ENCODE measurements around the gene HSPG2.

The HSPG2 gene

GRCh38 chr1:21878009-21878773 is 58.9 kb downstream of the HSPG2 start:
- no peak for DNase-seq

- DNase-seq = no peak
Observed at GRCh38 chr1:21876267-21876666, 60.8 kb downstream of the HSPG2 start.

- DNase-seq = no peak
Observed at GRCh38 chr1:21875621-21876063, 61.5 kb downstream of the HSPG2 start.

- no peak for DNase-seq
Observed at GRCh38 chr1:21874778-21875547, 62.1 kb downstream of the HSPG2 start.

GRCh38 chr1:21874328-21874727 is 62.8 kb downstream of the HSPG2 start:
- no peak for DNase-seq

- no peak for DNase-seq
Observed at GRCh38 chr1:21873761-21874160, 63.3 kb downstream of the HSPG2 start.

- no peak for DNase-seq
Observed at GRCh38 chr1:21873174-21873573, 63.9 kb downstream of the HSPG2 start.

- no peak for DNase-seq
Observed at GRCh38 chr1:21872445-21873079, 64.5 kb downstream of the HSPG2 start.

GRCh38 chr1:21871943-21872342 is 65.2 kb downstream of the HSPG2 start:
- no peak for DNase-seq

GRCh38 chr1:21870611-21871010 is 66.5 kb downstream of the HSPG2 start:
- no peak for DNase-seq

GRCh38 chr1:21869620-21870121 is 67.4 kb downstream of the HSPG2 start:
- no peak for DNase-seq

- DNase-seq = no peak
Observed at GRCh38 chr1:21868941-21869454, 68.1 kb downstream of the HSPG2 start.

- no peak for DNase-seq
Observed at GRCh38 chr1:21868482-21868881, 68.6 kb downstream of the HSPG2 start.

GRCh38 chr1:21867451-21867996 is 69.6 kb downstream of the HSPG2 start:
- no peak for DNase-seq

GRCh38 chr1:21866707-21867043 is 70.4 kb downstream of the HSPG2 start:
- no peak for DNase-seq

- peak; percentile 25 for DNase-seq
Observed at GRCh38 chr1:21865943-21866706, 71.0 kb downstream of the HSPG2 start.

- no peak for DNase-seq
Observed at GRCh38 chr1:21865609-21865942, 71.5 kb downstream of the HSPG2 start.

- DNase-seq = no peak
Observed at GRCh38 chr1:21864730-21865129, 72.4 kb downstream of the HSPG2 start.

- DNase-seq = no peak
Observed at GRCh38 chr1:21863981-21864380, 73.1 kb downstream of the HSPG2 start.

- DNase-seq = no peak
Observed at GRCh38 chr1:21861602-21862429, 75.3 kb downstream of the HSPG2 start.

- DNase-seq = no peak
Observed at GRCh38 chr1:21860971-21861370, 76.1 kb downstream of the HSPG2 start.

All from CD4-positive, alpha-beta T cell treated with Interleukin-21 for 1 hour (primary cell).